Gastrocnemius medialis (tissue), 4 donors: Measurements from ENCODE around the gene ADGRL3.

ENCODE experiments used
- CTCF ChIP-seq, 5 experiments: fragments of 450-650 bp in 3 of 5; fragments of 200-600 bp in 2 of 5; sonication (generic) in 2 of 5; IDR thresholded peaks in 4 of 5; conservative IDR thresholded peaks in 1 of 5; 1 replicate in 4 of 5; 2 replicates in 1 of 5; pipeline ENCODE4 v1.5.1; 2016 to 2019; ENCODE audit warnings: antibody characterized with exemption in 5 of 5, mild to moderate bottlenecking in 3 of 5, moderate library complexity in 3 of 5
- POLR2A ChIP-seq, 2 donors: fragments of 450-650 bp; IDR thresholded peaks; one replicate each; pipeline ENCODE4 v1.6.1; 2017; ENCODE audit warnings: antibody characterized with exemption in 2 of 2, mild to moderate bottlenecking in 2 of 2, moderate library complexity in 2 of 2

DNA sequence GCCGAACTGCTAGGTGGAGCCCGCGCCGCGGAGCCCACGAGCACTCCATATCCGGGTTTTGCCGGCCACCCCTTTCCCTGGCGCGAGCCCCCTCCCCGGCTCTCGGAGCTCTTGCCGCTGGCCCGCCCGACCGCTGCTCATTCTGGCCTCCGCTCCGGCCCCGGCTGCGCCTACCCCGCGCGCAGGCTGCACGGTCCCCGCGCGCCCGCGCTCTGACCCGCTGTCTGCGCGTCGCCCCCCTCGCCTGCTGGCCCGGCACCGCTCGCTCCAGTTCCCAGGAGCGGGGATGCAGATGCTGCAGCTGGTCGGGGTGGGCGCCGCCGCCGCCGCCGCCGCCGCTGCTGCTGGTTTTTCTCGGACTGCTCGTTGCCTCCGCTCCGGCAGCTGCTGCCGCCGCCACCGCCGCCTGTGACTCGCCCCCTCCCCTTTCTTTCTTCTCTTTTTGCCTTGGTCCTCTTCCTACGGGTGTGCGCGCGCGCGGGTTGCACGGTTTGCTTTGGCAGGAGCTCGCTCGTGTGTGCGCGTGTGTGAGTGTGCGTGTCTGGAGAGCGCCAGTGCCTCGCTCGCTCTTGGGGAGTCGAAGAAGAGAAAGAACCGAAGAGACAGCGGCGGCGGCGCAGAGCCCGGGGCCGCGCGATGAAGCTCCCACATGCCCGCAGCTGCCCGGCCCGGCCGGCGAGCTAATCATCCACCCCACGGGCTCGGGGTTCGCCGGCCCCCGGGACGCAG lies at the start of gene ADGRL3:
- TF ChIP-seq CTCF (IDR thresholded peaks at IDR 0.05 in 4 of 5, conservative IDR thresholded peaks at IDR 0.05 in 1 of 5): no peak
- TF ChIP-seq POLR2A (IDR thresholded peaks at IDR 0.05): no peak
